HepG2 (cell line): ENCODE data around the gene ANXA10. TPM values are rescaled to one million over a fixed set of nuclear protein-coding genes. Genes with fewer than 3 reads are reported as not detected.

Experiments
- ATAC-seq: fragments of 200-7000 bp; cut with Tn5 transposase; 3 replicates; pipeline ENCODE4 v1.9.1; 2020; ENCODE audit warnings: mild to moderate bottlenecking, moderate library complexity
- BruUV-seq: library from RNA; stranded (reverse); fragments of 400-500 nt; replicated peaks from 2 replicates; lab custom pipeline; 2021; lab: Mats Ljungman, UMichigan
- CTCF ChIA-PET: fragments of 300-600 bp; formaldehyde crosslinking; extraction: SDS; loops from one replicate; lab custom pipeline; 2021; ENCODE audit warnings: low total read pairs, inconsistent platforms, low intra/inter-chr PET ratio; lab: Yijun Ruan, JAX
- POLR2A ChIA-PET: fragments of 350-600 bp; sonication (Branson Sonifier 250); formaldehyde crosslinking; loops from one replicate; lab custom pipeline; 2020; ENCODE audit warnings: antibody characterized with exemption, inconsistent platforms; lab: Yijun Ruan, JAX
- DNase-seq: peaks from one replicate; pipeline ENCODE4 v3.0.0-alpha.2; 2015; ENCODE audit warnings: low spot score
- FAIRE-seq: peaks from 3 replicates; lab custom pipeline; 2011; peaks lifted over from hg19 to GRCh38; lab: Jason Lieb, UNC
- H2AFZ ChIP-seq: one replicate; pipeline ENCODE4 v1.6.1; 2011; ENCODE audit warnings: low read length, inconsistent platforms
- H3K27ac ChIP-seq: fragments of 300-600 bp; 3 replicates; pipeline ENCODE4 v1.8.0; 2011; ENCODE audit warnings: mixed run types, mild to moderate bottlenecking, mixed read lengths, low read length, inconsistent platforms; ENCODE audit not compliant: insufficient read depth; ENCODE audit errors: extremely low read length
- H3K27me3 ChIP-seq, 2 experiments: fragments of 200-600 bp in 1 of 2; 2 replicates in 1 of 2; 3 replicates in 1 of 2; pipeline versions ENCODE4 v1.6.0 to v1.8.0; 2011; ENCODE audit warnings: low read length in 2 of 2, mild to moderate bottlenecking in 2 of 2, moderate library complexity in 2 of 2, inconsistent platforms in 1 of 2; ENCODE audit not compliant: insufficient read depth in 2 of 2, control insufficient read depth in 1 of 2
- H3K36me3 ChIP-seq, 2 experiments: fragments of 200-600 bp in 1 of 2; replicated peaks in 1 of 2; 2 replicates in 1 of 2; 3 replicates in 1 of 2; pipeline versions ENCODE4 v1.5.1 to v1.8.0; 2011; ENCODE audit warnings: low read length in 2 of 2, inconsistent platforms in 1 of 2; ENCODE audit not compliant: insufficient read depth in 2 of 2, control insufficient read depth in 1 of 2
- H3K4me1 ChIP-seq: 2 replicates; pipeline ENCODE4 v1.5.1; 2012; ENCODE audit warnings: low read length, inconsistent platforms; ENCODE audit not compliant: insufficient read depth
- H3K4me2 ChIP-seq: 2 replicates; pipeline ENCODE4 v1.6.0; 2011; ENCODE audit warnings: low read depth, low read length, inconsistent platforms
- H3K4me3 ChIP-seq, 3 experiments: fragments of 200-600 bp in 1 of 3; sonication (generic), shearing (Covaris generic) in 1 of 3; replicated peaks in 1 of 3; 2 replicates each; pipeline ENCODE4 v1.5.1; 2011 to 2016; ENCODE audit warnings: low read length in 3 of 3, inconsistent platforms in 2 of 3, low read depth in 2 of 3, mild to moderate bottlenecking in 2 of 3, control low read depth in 1 of 3, mixed read lengths in 1 of 3; ENCODE audit not compliant: insufficient read depth in 1 of 3
- H3K79me2 ChIP-seq: one replicate; pipeline ENCODE4 v1.6.1; 2011; ENCODE audit warnings: low read length, inconsistent platforms; ENCODE audit not compliant: insufficient read depth
- H3K9ac ChIP-seq: 2 replicates; pipeline ENCODE4 v1.6.0; 2011; ENCODE audit warnings: mild to moderate bottlenecking, low read depth, low read length, inconsistent platforms; ENCODE audit not compliant: insufficient read depth
- H3K9me3 ChIP-seq: 2 replicates; pipeline ENCODE4 v1.5.1; 2012; ENCODE audit warnings: mild to moderate bottlenecking, low read length
- H4K20me1 ChIP-seq: 2 replicates; pipeline ENCODE4 v1.6.0; 2011; ENCODE audit warnings: inconsistent platforms, mild to moderate bottlenecking, low read length, moderate library complexity; ENCODE audit not compliant: insufficient read depth
- AKNA ChIP-seq: sonication (generic); formaldehyde crosslinking; IDR thresholded peaks from 2 replicates; pipeline ENCODE4 v1.4.0; 2020; ENCODE audit warnings: missing genetic modification reagents, borderline replicate concordance
- ATF5 ChIP-seq: sonication (generic); formaldehyde crosslinking; IDR thresholded peaks from 2 replicates; pipeline ENCODE4 v1.4.0; 2020; ENCODE audit warnings: mild to moderate bottlenecking, low read depth, missing genetic modification reagents
- MXD3 ChIP-seq: IDR thresholded peaks from 2 replicates; pipeline ENCODE4 v1.6.1; 2016; ENCODE audit warnings: mild to moderate bottlenecking, missing biosample characterization, missing genetic modification reagents
- ZFP41 ChIP-seq: sonication (generic); formaldehyde crosslinking; IDR thresholded peaks from 2 replicates; pipeline ENCODE4 v1.4.0; 2020; ENCODE audit warnings: mild to moderate bottlenecking, missing genetic modification reagents, borderline replicate concordance
- ZKSCAN8 ChIP-seq: IDR thresholded peaks from 2 replicates; pipeline ENCODE4 v1.6.1; 2016; ENCODE audit warnings: borderline replicate concordance, missing genetic modification reagents, missing compliant biosample characterization
- ZNF318 ChIP-seq: sonication (generic); formaldehyde crosslinking; IDR thresholded peaks from 2 replicates; pipeline ENCODE4 v1.4.0; 2020; ENCODE audit warnings: mild to moderate bottlenecking, missing genetic modification reagents
- ZNF331 ChIP-seq: sonication (generic); formaldehyde crosslinking; IDR thresholded peaks from 2 replicates; pipeline ENCODE4 v1.4.0; 2020; ENCODE audit warnings: missing genetic modification reagents
- WGBS: methylation state at CpG from one replicate; pipeline ENCODE4 v1.1.6; 2017; ENCODE audit warnings: low lambda C conversion rate; 5-methylcytosine and 5-hydroxymethylcytosine counted together
- in situ Hi-C: cut with HindIII; loops from 2 replicates; pipeline ENCODE4 v1.10.0; 2017; ENCODE audit warnings: low pct_unique_long_range_greater_than_20kb; ENCODE audit not compliant: extremely low pct_ligation_motif_present
- intact Hi-C: fragments of 100-400 bp; cut with micrococcal nuclease; formaldehyde crosslinking; loops from one replicate; pipeline ENCODE4 v1.10.0; 2022; ENCODE audit not compliant: unreplicated experiment
- polyA plus RNA-seq, 8 experiments: library from polyadenylated mRNA; depleted of rRNA in 3 of 8; stranded (reverse) in 7 of 8; unstranded in 1 of 8; fragments of >200 nt; fragmentation: Illumina TruSeq in 4 of 8; extraction: Trizol in 4 of 8; gene quantifications; 2 replicates each; pipeline versions ENCODE4 v1.2.1 to v1.2.3, GENCODE V29; 2011 to 2016; ENCODE audit warnings: low read depth in 4 of 8, missing spikeins in 1 of 8, mixed read lengths in 1 of 8; ENCODE audit not compliant: insufficient read depth in 1 of 8
- total RNA-seq, 5 experiments: library from RNA; depleted of rRNA; stranded (reverse); fragments of >200 nt; fragmentation: Illumina TruSeq; extraction: Trizol; gene quantifications; 2 replicates each; pipeline ENCODE4 v1.2.3, GENCODE V29; 2016; ENCODE audit warnings: low read depth in 1 of 5

Gene ANXA10
- total and polyA plus RNA-seq, 2 of the 13 experiments (the other 11 are each of a cell fraction or from before 2014, with no cell fraction given) = 0.08 TPM; not detected in 1

GRCh38 chr4:168163106-168163505 lies 70.8 kb downstream of the ANXA10 start (continued):
- TF ChIP-seq ZNF318 (CRISPR knock-in tag) = no peak

- no peak for ATAC-seq
- no peaks in the 10 kb centered on the region for H3K79me2 ChIP-seq
- H3K27ac ChIP-seq = no peak overlapping the region
- in situ Hi-C loops = no loop called here
- H3K27me3 ChIP-seq = no peaks in the 10 kb centered on the region
- no peak for DNase-seq
- no peaks in the 10 kb centered on the region for H3K36me3 ChIP-seq
- BruUV-seq = no TSS peak
- intact Hi-C loops = no loop called here
- no peaks in the 10 kb centered on the region for H3K9me3 ChIP-seq
- H3K4me1 ChIP-seq = peaks cover 10% of the 10 kb centered on the region
- POLR2A ChIA-PET = no interaction called here
- FAIRE-seq = no peak
- no peak overlapping the region for H3K4me3 ChIP-seq
- H3K9ac ChIP-seq = no peak overlapping the region
- H4K20me1 ChIP-seq = no peaks in the 10 kb centered on the region
- CTCF ChIA-PET = no interaction called here
- H3K4me2 ChIP-seq = no peak overlapping the region
- 61% methylated on average over 3 of the region's 3 CpGs for WGBS
- no peak overlapping the region for H2AFZ ChIP-seq
- no peak for TF ChIP-seq ZFP41 (CRISPR knock-in tag)
- TF ChIP-seq ZNF331 (CRISPR knock-in tag) = no peak
- TF ChIP-seq ZKSCAN8 (CRISPR knock-in tag) = no peak
- TF ChIP-seq MXD3 (CRISPR knock-in tag) = no peak
- no peak for TF ChIP-seq ATF5 (CRISPR knock-in tag)
- no peak for TF ChIP-seq AKNA (CRISPR knock-in tag)
Measured at GRCh38 chr4:168164045-168164444, 71.7 kb downstream of the ANXA10 start.
